ENCODE results near the gene FOXQ1.

The FOXQ1 gene

GRCh38 chr6:1310628-1311399 is 1.1 kb upstream of the FOXQ1 start (continued):
- TF ChIP-seq ZBTB1 (tag by site-specific recombination; IDR thresholded peaks at IDR 0.05) (no peak), ZNF362 (tag by site-specific recombination; IDR thresholded peaks at IDR 0.05) (no peak), ZBTB48 (tag by site-specific recombination; IDR thresholded peaks at IDR 0.05) (no peak), YY1 (tag by site-specific recombination; IDR thresholded peaks at IDR 0.05) (peak; percentile 21; the same call in 1 of the 2 replicates), ZNF629 (tag by site-specific recombination; IDR thresholded peaks at IDR 0.05) (no peak), ATF2 (tag by site-specific recombination; IDR thresholded peaks at IDR 0.05; ENCODE audit: low read depth) (no peak), ZNF596 (tag by site-specific recombination; IDR thresholded peaks at IDR 0.05) (no peak), ZNF670 (tag by site-specific recombination; IDR thresholded peaks at IDR 0.05; ENCODE audit: low read depth) (no peak), ZNF473 (tag by site-specific recombination; IDR thresholded peaks at IDR 0.05) (no peak), ZNF529 (tag by site-specific recombination; IDR thresholded peaks at IDR 0.05; ENCODE audit: insufficient replicate concordance) (no peak), ZBTB8A (tag by site-specific recombination; IDR thresholded peaks at IDR 0.05) (no peak), ZNF221 (tag by site-specific recombination; IDR thresholded peaks at IDR 0.05; ENCODE audit: borderline replicate concordance) (no peak), SP3 (tag by site-specific recombination; IDR thresholded peaks at IDR 0.05) (peak; percentile 45; the same call in 1 of the 2 replicates), ZNF423 (tag by site-specific recombination; IDR thresholded peaks at IDR 0.05) (peak; percentile 61; the same call in 1 of the 2 replicates), PRDM1 (tag by site-specific recombination; IDR thresholded peaks at IDR 0.05) (peak; percentile 89; the same call in 1 of the 2 replicates), ZNF501 (tag by site-specific recombination; IDR thresholded peaks at IDR 0.05) (no peak), TCF7L2 (IDR thresholded peaks at IDR 0.05; ENCODE audit: borderline replicate concordance, low read depth, low read length) (0 out of 2 replicates have a peak, but pooled peaks have one; percentile 24), ZFP3 (tag by site-specific recombination; IDR thresholded peaks at IDR 0.05; ENCODE audit: low read depth) (no peak), KLF8 (tag by site-specific recombination; IDR thresholded peaks at IDR 0.05) (peak; percentile 39; the same call in 1 of the 2 replicates), ZSCAN5A (tag by site-specific recombination; IDR thresholded peaks at IDR 0.05) (no peak), ZBTB20 (tag by site-specific recombination; IDR thresholded peaks at IDR 0.05) (peak; percentile 67), EGR2 (tag by site-specific recombination; IDR thresholded peaks at IDR 0.05; ENCODE audit: low read depth) (no peak), ZNF114 (tag by site-specific recombination; IDR thresholded peaks at IDR 0.05) (no peak), YY2 (tag by site-specific recombination; IDR thresholded peaks at IDR 0.05) (no peak)
- TF ChIP-seq, protein P1, sequence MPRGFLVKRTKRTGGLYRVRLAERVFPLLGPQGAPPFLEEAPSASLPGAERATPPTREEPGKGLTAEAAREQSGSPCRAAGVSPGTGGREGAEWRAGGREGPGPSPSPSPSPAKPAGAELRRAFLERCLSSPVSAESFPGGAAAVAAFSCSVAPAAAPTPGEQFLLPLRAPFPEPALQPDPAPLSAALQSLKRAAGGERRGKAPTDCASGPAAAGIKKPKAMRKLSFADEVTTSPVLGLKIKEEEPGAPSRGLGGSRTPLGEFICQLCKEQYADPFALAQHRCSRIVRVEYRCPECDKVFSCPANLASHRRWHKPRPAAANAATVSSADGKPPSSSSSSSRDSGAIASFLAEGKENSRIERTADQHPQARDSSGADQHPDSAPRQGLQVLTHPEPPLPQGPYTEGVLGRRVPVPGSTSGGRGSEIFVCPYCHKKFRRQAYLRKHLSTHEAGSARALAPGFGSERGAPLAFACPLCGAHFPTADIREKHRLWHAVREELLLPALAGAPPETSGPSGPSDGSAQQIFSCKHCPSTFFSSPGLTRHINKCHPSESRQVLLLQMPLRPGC (tag by site-specific recombination; IDR thresholded peaks at IDR 0.05), result no peak
- TF ChIP-seq, protein P2, sequence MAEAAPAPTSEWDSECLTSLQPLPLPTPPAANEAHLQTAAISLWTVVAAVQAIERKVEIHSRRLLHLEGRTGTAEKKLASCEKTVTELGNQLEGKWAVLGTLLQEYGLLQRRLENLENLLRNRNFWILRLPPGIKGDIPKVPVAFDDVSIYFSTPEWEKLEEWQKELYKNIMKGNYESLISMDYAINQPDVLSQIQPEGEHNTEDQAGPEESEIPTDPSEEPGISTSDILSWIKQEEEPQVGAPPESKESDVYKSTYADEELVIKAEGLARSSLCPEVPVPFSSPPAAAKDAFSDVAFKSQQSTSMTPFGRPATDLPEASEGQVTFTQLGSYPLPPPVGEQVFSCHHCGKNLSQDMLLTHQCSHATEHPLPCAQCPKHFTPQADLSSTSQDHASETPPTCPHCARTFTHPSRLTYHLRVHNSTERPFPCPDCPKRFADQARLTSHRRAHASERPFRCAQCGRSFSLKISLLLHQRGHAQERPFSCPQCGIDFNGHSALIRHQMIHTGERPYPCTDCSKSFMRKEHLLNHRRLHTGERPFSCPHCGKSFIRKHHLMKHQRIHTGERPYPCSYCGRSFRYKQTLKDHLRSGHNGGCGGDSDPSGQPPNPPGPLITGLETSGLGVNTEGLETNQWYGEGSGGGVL (tag by site-specific recombination; IDR thresholded peaks at IDR 0.05), result no peak
- TF ChIP-seq, protein P3, sequence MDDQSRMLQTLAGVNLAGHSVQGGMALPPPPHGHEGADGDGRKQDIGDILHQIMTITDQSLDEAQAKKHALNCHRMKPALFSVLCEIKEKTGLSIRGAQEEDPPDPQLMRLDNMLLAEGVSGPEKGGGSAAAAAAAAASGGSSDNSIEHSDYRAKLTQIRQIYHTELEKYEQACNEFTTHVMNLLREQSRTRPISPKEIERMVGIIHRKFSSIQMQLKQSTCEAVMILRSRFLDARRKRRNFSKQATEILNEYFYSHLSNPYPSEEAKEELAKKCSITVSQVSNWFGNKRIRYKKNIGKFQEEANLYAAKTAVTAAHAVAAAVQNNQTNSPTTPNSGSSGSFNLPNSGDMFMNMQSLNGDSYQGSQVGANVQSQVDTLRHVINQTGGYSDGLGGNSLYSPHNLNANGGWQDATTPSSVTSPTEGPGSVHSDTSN (CRISPR knock-in tag; IDR thresholded peaks at IDR 0.05), result no peak
- TF ChIP-seq, protein P4, sequence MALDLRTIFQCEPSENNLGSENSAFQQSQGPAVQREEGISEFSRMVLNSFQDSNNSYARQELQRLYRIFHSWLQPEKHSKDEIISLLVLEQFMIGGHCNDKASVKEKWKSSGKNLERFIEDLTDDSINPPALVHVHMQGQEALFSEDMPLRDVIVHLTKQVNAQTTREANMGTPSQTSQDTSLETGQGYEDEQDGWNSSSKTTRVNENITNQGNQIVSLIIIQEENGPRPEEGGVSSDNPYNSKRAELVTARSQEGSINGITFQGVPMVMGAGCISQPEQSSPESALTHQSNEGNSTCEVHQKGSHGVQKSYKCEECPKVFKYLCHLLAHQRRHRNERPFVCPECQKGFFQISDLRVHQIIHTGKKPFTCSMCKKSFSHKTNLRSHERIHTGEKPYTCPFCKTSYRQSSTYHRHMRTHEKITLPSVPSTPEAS (tag by site-specific recombination; IDR thresholded peaks at IDR 0.05), result no peak
